ENCODE data around the gene SLC45A1. TPM values are rescaled to one million over a fixed set of nuclear protein-coding genes. Genes with fewer than 3 reads are reported as not detected.
"Not testable (repeated sequence)": the region's sequence is repeated elsewhere in the genome, so short reads cannot be mapped to it uniquely, and the experiment has no call there.

Gene SLC45A1
- total and polyA plus RNA-seq, 4 donors, result 4.4 to 8.7 (median 6.7) TPM

- 60% methylated on average over 10 of the region's 10 CpGs for WGBS, 2 donors
- Histone ChIP-seq H3K27me3 (ENCODE audit: control insufficient read depth in 1 of 2, insufficient read depth in 2 of 2, low read length in 1 of 2) (no peaks in the 10 kb centered on the region), H3K9me3 (ENCODE audit: control insufficient read depth, low read length) (no peaks in the 10 kb centered on the region), H3K36me3 (ENCODE audit: control insufficient read depth in 1 of 2, insufficient read depth in 2 of 2, low read length in 1 of 2) (no peaks in the 10 kb centered on the region), H3K4me1 (ENCODE audit: control insufficient read depth in 1 of 2, insufficient read depth in 2 of 2, low read length in 2 of 2) (peaks cover under 1 to 6% of the 10 kb centered on the region in 2 donors), H3K4me3 (ENCODE audit: low read length in 2 of 2) (no peak overlapping the region), H3K27ac (ENCODE audit: low read depth in 1 of 2, low read length in 2 of 2) (peak overlapping the region in 1 of 2 donors; percentile 13)
- intact Hi-C loops (cut with DNase I), result loop anchor here in 1 of 2 donors (10.0 kb wide), 1 partner anchor 146 kb away; no protein-coding TSS in a partner anchor
- no peak for DNase-seq
- peak; percentile 57 for ATAC-seq (ENCODE audit: low FRiP score)
Measured at GRCh38 chr1:8378981-8379470, 61.1 kb downstream of the SLC45A1 start.

GRCh38 chr1:8379513-8380186 lies 61.7 kb downstream of the SLC45A1 start:
- peaks cover 0 to 1% of the 10 kb centered on the region in 2 donors for H3K4me1 ChIP-seq (ENCODE audit: control insufficient read depth in 1 of 2, insufficient read depth in 2 of 2, low read length in 2 of 2)
- WGBS, 2 donors, result 72 to 78% methylated on average over 14 of the region's 14 CpGs
- no peaks in the 10 kb centered on the region for H3K9me3 ChIP-seq (ENCODE audit: control insufficient read depth, low read length)
- no peak for ATAC-seq (ENCODE audit: low FRiP score)
- no peaks in the 10 kb centered on the region for H3K36me3 ChIP-seq (ENCODE audit: control insufficient read depth in 1 of 2, insufficient read depth in 2 of 2, low read length in 1 of 2)
- intact Hi-C loops (cut with DNase I), result loop anchor here in 1 of 2 donors (10.0 kb wide), 1 partner anchor 145 kb away; no protein-coding TSS in a partner anchor
- no peak overlapping the region for H3K27ac ChIP-seq (ENCODE audit: low read depth in 1 of 2, low read length in 2 of 2)
- no peak overlapping the region for H3K4me3 ChIP-seq (ENCODE audit: low read length in 2 of 2)
- DNase-seq, result no peak
- H3K27me3 ChIP-seq (ENCODE audit: control insufficient read depth in 1 of 2, insufficient read depth in 2 of 2, low read length in 1 of 2), result no peaks in the 10 kb centered on the region

DNA sequence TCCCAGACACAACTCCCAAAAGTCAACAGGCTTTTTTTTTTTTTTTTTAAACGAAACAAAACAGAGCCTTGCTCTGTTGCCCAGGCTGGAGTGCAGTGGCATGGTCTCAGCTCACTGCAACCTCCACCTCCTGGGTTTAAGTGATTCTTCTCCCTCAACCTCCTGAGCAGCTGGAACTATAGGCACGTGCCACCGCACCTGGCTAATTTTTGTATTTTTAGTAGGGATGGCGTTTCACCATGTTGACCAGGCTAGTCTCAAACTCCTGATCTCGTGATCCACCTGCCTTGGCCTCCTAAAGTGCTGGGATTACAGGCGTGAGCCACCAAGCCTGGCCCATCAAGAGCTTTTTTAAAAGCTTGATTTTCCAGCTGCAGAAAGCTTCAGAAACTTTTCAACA lies 62.4 kb downstream of the SLC45A1 start:
- WGBS, 2 donors, result 61 to 69% methylated on average over 6 of the region's 6 CpGs
- ATAC-seq (ENCODE audit: low FRiP score); H3K36me3 ChIP-seq (ENCODE audit: control insufficient read depth in 1 of 2, insufficient read depth in 2 of 2, low read length in 1 of 2); DNase-seq; intact Hi-C loops (cut with DNase I); H3K4me1 ChIP-seq (ENCODE audit: control insufficient read depth in 1 of 2, insufficient read depth in 2 of 2, low read length in 2 of 2); H3K4me3 ChIP-seq (ENCODE audit: low read length in 2 of 2); H3K9me3 ChIP-seq (ENCODE audit: control insufficient read depth, low read length); H3K27me3 ChIP-seq (ENCODE audit: control insufficient read depth in 1 of 2, insufficient read depth in 2 of 2, low read length in 1 of 2); H3K27ac ChIP-seq (ENCODE audit: low read depth in 1 of 2, low read length in 2 of 2): not testable (repeated sequence)

DNA sequence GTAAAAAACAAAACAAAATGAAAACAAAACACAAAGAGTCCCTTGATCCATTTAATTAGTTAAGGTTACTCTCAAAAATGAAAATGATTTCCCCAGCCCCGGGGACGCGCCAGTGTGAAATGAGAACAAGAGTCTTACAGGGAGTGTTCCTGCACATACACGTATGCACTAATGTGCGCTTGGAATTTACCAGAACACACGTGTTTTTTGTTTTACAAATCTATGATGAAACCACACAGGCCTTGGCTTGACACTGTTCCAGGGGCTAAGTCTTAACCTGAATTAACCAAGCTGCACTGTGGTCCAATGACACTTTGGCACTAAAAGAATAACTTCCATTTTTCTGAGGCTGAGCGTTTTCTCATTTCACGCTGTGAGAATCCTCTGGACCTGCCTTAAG lies 63.7 kb downstream of the SLC45A1 start:
- H3K36me3 ChIP-seq (ENCODE audit: control insufficient read depth in 1 of 2, insufficient read depth in 2 of 2, low read length in 1 of 2), result no peaks in the 10 kb centered on the region
- intact Hi-C loops (cut with DNase I), result no loop called here
- ATAC-seq (ENCODE audit: low FRiP score) (no peak), DNase-seq (no peak)
- no peaks in the 10 kb centered on the region for H3K4me1 ChIP-seq (ENCODE audit: control insufficient read depth in 1 of 2, insufficient read depth in 2 of 2, low read length in 2 of 2)
- 45 to 51% methylated on average over 8 of the region's 8 CpGs for WGBS, 2 donors
- no peak overlapping the region for H3K4me3 ChIP-seq (ENCODE audit: low read length in 2 of 2)
- no peaks in the 10 kb centered on the region for H3K27me3 ChIP-seq (ENCODE audit: control insufficient read depth in 1 of 2, insufficient read depth in 2 of 2, low read length in 1 of 2)
- H3K27ac ChIP-seq (ENCODE audit: low read depth in 1 of 2, low read length in 2 of 2), result no peak overlapping the region
- no peaks in the 10 kb centered on the region for H3K9me3 ChIP-seq (ENCODE audit: control insufficient read depth, low read length)

DNA sequence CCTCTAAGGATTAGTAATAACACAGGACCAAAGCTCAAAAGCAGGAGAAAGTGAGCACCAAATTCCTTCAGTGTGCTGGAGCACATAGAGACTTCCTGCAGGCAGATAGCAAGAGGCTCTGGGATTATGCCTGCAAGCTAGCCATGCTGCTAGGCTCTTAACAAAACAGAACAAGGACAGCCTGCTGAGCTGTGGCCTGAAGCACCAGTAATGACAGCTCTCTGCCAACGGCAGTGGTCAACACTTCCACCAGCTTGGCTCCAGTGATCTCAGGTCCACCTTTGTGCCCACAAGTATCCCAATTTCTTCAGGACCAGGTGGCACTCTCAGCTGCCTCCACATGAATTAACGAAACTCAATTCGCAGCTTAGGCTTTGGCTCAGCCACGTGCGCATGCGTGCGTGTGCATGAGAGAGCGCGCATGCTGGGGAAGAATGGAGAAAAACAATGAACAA lies 64.2 kb downstream of the SLC45A1 start:
- H3K4me1 ChIP-seq (ENCODE audit: control insufficient read depth in 1 of 2, insufficient read depth in 2 of 2, low read length in 2 of 2), result no peaks in the 10 kb centered on the region
- 81 to 82% methylated on average over 9 of the region's 9 CpGs for WGBS, 2 donors
- H3K27ac ChIP-seq (ENCODE audit: low read depth in 1 of 2, low read length in 2 of 2), result peak overlapping the region in 1 of 2 donors; percentile 14
- intact Hi-C loops (cut with DNase I), result no loop called here
- H3K4me3 ChIP-seq (ENCODE audit: low read length in 2 of 2), result no peak overlapping the region
- no peaks in the 10 kb centered on the region for H3K9me3 ChIP-seq (ENCODE audit: control insufficient read depth, low read length)
- H3K36me3 ChIP-seq (ENCODE audit: control insufficient read depth in 1 of 2, insufficient read depth in 2 of 2, low read length in 1 of 2), result no peaks in the 10 kb centered on the region
- ATAC-seq (ENCODE audit: low FRiP score) (no peak), DNase-seq (no peak)
- no peaks in the 10 kb centered on the region for H3K27me3 ChIP-seq (ENCODE audit: control insufficient read depth in 1 of 2, insufficient read depth in 2 of 2, low read length in 1 of 2)

DNA sequence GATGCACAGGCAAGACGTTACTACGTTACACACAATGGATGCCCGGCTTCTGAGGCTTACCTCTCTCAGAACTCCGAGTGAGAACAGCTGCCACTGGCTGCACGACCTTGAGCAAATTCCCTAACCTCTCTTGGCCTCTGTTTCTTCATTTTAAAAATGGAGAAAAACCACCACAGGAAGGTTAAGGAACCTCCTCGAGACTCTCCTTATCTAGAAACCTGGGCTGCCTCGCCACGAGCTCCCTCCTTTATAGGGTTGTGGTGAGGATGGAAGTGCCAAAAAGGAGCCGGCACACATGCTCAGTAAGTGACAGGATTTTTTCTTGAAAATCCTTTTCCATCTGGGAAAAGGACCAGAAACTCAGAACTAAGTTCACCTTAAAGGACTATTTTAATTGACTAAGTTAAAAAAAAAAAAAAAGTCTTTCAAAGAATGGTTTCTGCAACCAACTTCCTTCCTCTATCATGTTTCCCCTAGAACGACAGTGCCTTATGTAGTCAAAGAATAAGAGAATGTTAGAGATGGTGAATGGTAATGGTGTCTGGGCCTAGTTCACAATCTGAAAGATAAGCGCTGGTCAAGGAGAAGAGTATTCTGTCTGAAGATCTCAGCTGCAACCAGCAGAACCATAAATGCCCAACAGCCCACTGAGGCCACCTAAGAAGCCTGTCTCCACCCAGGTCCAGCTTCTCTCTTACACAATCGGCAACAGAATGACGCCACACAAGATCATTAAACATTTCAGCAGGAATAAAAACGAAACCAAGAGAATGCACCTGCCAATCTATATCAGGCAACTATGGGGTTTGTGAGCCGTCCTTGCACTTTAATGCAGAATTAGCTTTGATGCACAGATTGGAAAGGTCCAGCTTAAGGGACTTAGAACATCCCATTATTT lies 64.9 kb downstream of the SLC45A1 start:
- no peak overlapping the region for H3K4me3 ChIP-seq (ENCODE audit: low read length in 2 of 2)
- ATAC-seq (ENCODE audit: low FRiP score) (no peak), DNase-seq (no peak)
- no peaks in the 10 kb centered on the region for H3K36me3 ChIP-seq (ENCODE audit: control insufficient read depth in 1 of 2, insufficient read depth in 2 of 2, low read length in 1 of 2)
- WGBS, 2 donors, result 67 to 68% methylated on average over 15 of the region's 15 CpGs
- intact Hi-C loops (cut with DNase I), result no loop called here
- no peaks in the 10 kb centered on the region for H3K4me1 ChIP-seq (ENCODE audit: control insufficient read depth in 1 of 2, insufficient read depth in 2 of 2, low read length in 2 of 2)
- no peaks in the 10 kb centered on the region for H3K27me3 ChIP-seq (ENCODE audit: control insufficient read depth in 1 of 2, insufficient read depth in 2 of 2, low read length in 1 of 2)
- H3K9me3 ChIP-seq (ENCODE audit: control insufficient read depth, low read length), result no peaks in the 10 kb centered on the region
- no peak overlapping the region for H3K27ac ChIP-seq (ENCODE audit: low read depth in 1 of 2, low read length in 2 of 2)

DNA sequence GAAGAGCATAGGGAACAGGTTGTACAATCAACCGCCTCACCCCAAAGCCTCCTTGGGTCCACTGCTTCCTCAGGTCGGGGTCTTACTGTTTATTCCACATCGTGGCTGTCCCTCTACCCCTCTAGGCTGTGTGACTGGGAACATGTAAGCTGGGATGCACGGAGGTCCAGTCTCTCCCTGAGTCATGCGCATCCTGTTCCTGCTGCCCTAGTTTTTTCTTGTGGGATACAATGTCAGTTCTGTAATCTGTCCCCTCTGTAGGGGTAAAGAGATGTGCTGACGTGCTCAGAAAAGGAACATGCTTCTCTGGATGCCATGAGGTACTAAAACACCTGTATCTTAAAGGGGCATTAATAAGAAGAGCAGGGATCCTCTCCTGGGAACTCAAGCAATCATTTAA lies 66.2 kb downstream of the SLC45A1 start:
- H3K27ac ChIP-seq (ENCODE audit: low read depth in 1 of 2, low read length in 2 of 2), result no peak overlapping the region
- no peaks in the 10 kb centered on the region for H3K36me3 ChIP-seq (ENCODE audit: control insufficient read depth in 1 of 2, insufficient read depth in 2 of 2, low read length in 1 of 2)
- no peak overlapping the region for H3K4me3 ChIP-seq (ENCODE audit: low read length in 2 of 2)
- intact Hi-C loops (cut with DNase I), result no loop called here
- WGBS, 2 donors, result 74 to 82% methylated on average over 6 of the region's 6 CpGs
- H3K4me1 ChIP-seq (ENCODE audit: control insufficient read depth in 1 of 2, insufficient read depth in 2 of 2, low read length in 2 of 2), result no peaks in the 10 kb centered on the region
- no peaks in the 10 kb centered on the region for H3K27me3 ChIP-seq (ENCODE audit: control insufficient read depth in 1 of 2, insufficient read depth in 2 of 2, low read length in 1 of 2)
- no peak for DNase-seq
- no peaks in the 10 kb centered on the region for H3K9me3 ChIP-seq (ENCODE audit: control insufficient read depth, low read length)
- ATAC-seq (ENCODE audit: low FRiP score), result no peak

DNA sequence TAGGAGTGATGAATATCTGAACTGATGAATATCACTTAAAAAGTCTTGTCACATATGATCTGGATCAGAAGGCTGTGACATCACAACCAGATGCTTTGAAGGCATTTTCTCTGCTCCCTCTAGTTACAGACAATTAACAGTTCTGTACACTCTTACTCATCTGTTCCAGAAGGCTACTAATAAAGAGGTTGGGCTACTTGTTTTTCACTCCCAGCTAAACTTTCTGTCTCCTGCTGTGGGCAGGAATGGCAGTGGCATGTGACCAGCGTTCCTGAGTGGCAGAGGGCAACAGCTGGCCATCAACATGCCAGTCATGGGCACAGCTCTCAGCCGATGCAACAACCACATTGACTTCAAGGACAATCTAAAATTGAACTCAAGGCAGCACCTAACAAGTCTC lies 66.7 kb downstream of the SLC45A1 start:
- Histone ChIP-seq H3K4me1 (ENCODE audit: control insufficient read depth in 1 of 2, insufficient read depth in 2 of 2, low read length in 2 of 2) (no peaks in the 10 kb centered on the region), H3K36me3 (ENCODE audit: control insufficient read depth in 1 of 2, insufficient read depth in 2 of 2, low read length in 1 of 2) (peaks cover 0 to 2% of the 10 kb centered on the region in 2 donors), H3K9me3 (ENCODE audit: control insufficient read depth, low read length) (no peaks in the 10 kb centered on the region), H3K27me3 (ENCODE audit: control insufficient read depth in 1 of 2, insufficient read depth in 2 of 2, low read length in 1 of 2) (no peaks in the 10 kb centered on the region), H3K27ac (ENCODE audit: low read depth in 1 of 2, low read length in 2 of 2) (peak overlapping the region in 1 of 2 donors; percentile 29), H3K4me3 (ENCODE audit: low read length in 2 of 2) (no peak overlapping the region)
- intact Hi-C loops (cut with DNase I), result no loop called here
- WGBS, 2 donors, result 49 to 54% methylated on average over 2 of the region's 2 CpGs
- ATAC-seq (ENCODE audit: low FRiP score), result no peak
- no peak for DNase-seq
